Loucy (cell line): Measurements from ENCODE around the gene CAMTA1.

Experiments
- EZH2phosphoT487 ChIP-seq: fragments of 200-600 bp; IDR thresholded peaks from 2 replicates; pipeline ENCODE4 v1.6.1; 2018; ENCODE audit warnings: antibody characterized with exemption, mild to moderate bottlenecking, moderate library complexity, borderline replicate concordance
- TF ChIP-seq, protein P1 (sequence below): fragments of 200-600 bp; sonication (generic); conservative IDR thresholded peaks from 2 replicates; pipeline ENCODE4 v1.5.1; 2014; ENCODE audit warnings: mild to moderate bottlenecking, antibody characterized with exemption, low read length

DNA sequence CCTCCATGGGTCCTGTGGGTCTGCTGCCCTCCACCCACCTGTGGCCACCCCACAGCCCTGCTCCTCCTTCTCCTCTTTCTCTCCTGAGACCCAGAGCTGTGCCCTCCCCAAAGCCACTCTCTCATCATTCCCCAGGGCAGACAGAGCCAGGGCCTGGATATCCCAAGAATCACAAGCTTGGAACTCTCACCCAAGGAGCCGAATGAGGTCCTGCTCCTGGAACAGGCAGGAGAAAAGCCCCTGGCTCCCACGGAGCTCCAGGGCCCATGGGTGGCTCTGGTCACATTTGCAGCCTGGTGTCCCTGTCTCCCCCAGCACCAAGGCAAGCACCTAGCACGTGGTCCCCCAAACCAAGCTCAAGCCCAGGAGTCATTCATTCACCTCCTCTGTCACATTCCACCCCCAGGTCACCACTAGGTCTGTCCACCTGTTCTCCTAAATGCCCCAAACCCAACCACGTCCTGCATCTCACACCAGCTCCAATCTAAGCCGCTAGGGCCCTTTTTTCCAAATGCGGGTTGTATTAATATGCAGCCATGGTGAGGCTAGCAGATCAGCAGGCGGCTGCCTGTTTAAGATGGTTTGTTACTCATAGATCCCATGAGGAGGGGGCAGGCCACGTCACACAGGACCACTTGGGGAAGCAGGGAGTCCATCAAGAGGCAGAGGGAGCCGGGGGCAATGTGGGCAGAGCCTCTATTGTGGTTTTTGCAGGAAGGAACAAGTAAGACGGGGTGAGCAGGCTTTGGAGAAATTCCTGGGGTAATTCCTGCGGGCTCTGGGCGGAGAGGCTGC, 770.3 kb downstream of the CAMTA1 start:
- TF ChIP-seq, protein P1, sequence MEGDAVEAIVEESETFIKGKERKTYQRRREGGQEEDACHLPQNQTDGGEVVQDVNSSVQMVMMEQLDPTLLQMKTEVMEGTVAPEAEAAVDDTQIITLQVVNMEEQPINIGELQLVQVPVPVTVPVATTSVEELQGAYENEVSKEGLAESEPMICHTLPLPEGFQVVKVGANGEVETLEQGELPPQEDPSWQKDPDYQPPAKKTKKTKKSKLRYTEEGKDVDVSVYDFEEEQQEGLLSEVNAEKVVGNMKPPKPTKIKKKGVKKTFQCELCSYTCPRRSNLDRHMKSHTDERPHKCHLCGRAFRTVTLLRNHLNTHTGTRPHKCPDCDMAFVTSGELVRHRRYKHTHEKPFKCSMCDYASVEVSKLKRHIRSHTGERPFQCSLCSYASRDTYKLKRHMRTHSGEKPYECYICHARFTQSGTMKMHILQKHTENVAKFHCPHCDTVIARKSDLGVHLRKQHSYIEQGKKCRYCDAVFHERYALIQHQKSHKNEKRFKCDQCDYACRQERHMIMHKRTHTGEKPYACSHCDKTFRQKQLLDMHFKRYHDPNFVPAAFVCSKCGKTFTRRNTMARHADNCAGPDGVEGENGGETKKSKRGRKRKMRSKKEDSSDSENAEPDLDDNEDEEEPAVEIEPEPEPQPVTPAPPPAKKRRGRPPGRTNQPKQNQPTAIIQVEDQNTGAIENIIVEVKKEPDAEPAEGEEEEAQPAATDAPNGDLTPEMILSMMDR: no peak
- TF ChIP-seq EZH2phosphoT487: no peak
